A549 (cell line): ENCODE data around the gene NOSIP. TPM values are rescaled to one million over a fixed set of nuclear protein-coding genes. Genes with fewer than 3 reads are reported as not detected.

Experiments used
- ATAC-seq, 2 experiments: fragments of 200-7000 bp in 1 of 2; fragments of >200 bp in 1 of 2; cut with Nextera tagmentation in 1 of 2; cut with Tn5 transposase in 1 of 2; 3 replicates each; pipeline versions ENCODE4 v1.8.0 to v1.9.1; 2018 to 2020; ENCODE audit warnings: mild to moderate bottlenecking in 1 of 2, moderate library complexity in 1 of 2
- CTCF ChIA-PET: fragments of 300-600 bp; sonication (Branson Sonifier 250); formaldehyde crosslinking; extraction: SDS; loops from one replicate; lab custom pipeline; 2021; ENCODE audit warnings: antibody characterized with exemption, inconsistent platforms; lab: Yijun Ruan, JAX
- POLR2A ChIA-PET: fragments of 350-600 bp; formaldehyde crosslinking; extraction: SDS; loops from one replicate; lab custom pipeline; 2021; ENCODE audit warnings: antibody characterized with exemption, inconsistent platforms; lab: Yijun Ruan, JAX
- DNase-seq, 2 experiments: peaks; one replicate each; pipeline versions ENCODE4 v3.0.0 to v3.0.0-alpha.2; 2011 to 2016; ENCODE audit warnings: low read depth in 1 of 2, low spot score in 1 of 2
- FAIRE-seq: peaks from 2 replicates; lab custom pipeline; 2011; peaks lifted over from hg19 to GRCh38; lab: Jason Lieb, UNC
- H3K27ac ChIP-seq, 2 experiments: fragments of >200 bp; sonication (Bioruptor Twin); formaldehyde crosslinking; 3 replicates each; pipeline ENCODE4 v1.5.1; 2016 to 2017
- H3K4me1 ChIP-seq: fragments of >200 bp; sonication (Bioruptor Twin); formaldehyde crosslinking; 3 replicates; pipeline ENCODE4 v1.6.1; 2016
- H3K4me2 ChIP-seq: fragments of >200 bp; sonication (Bioruptor Twin); formaldehyde crosslinking; 3 replicates; pipeline ENCODE4 v1.6.1; 2016
- H3K4me3 ChIP-seq: fragments of >200 bp; sonication (Bioruptor Twin); formaldehyde crosslinking; 3 replicates; pipeline ENCODE4 v1.5.1; 2016
- H3K9me3 ChIP-seq: fragments of >200 bp; sonication (Bioruptor Twin); formaldehyde crosslinking; 3 replicates; pipeline ENCODE4 v1.6.1; 2016
- CBX2 ChIP-seq: fragments of 200-600 bp; sonication (generic); IDR thresholded peaks from 2 replicates; pipeline ENCODE4 v1.6.1; 2016; ENCODE audit warnings: low read depth, mild to moderate bottlenecking, borderline replicate concordance
- CEBPB ChIP-seq, 2 experiments: fragments of >200 bp in 1 of 2; sonication (Bioruptor Twin) in 1 of 2; formaldehyde crosslinking in 1 of 2; IDR thresholded peaks; 2 replicates each; pipeline ENCODE4 v1.6.1; 2012 to 2016
- CHD4 ChIP-seq: fragments of 200-600 bp; sonication (generic); IDR thresholded peaks from 2 replicates; pipeline ENCODE4 v1.6.1; 2016; ENCODE audit warnings: antibody characterized with exemption, mild to moderate bottlenecking, borderline replicate concordance
- ELK1 ChIP-seq: fragments of 150-350 bp; IDR thresholded peaks from 2 replicates; pipeline ENCODE4 v1.6.1; 2014; ENCODE audit warnings: low read depth, mild to moderate bottlenecking, low read length
- EP300 ChIP-seq, 2 experiments: fragments of >200 bp; sonication (Bioruptor Twin); formaldehyde crosslinking; IDR thresholded peaks; 2 replicates in 1 of 2; 3 replicates in 1 of 2; pipeline ENCODE4 v1.6.1; 2016 to 2017
- FOSL2 ChIP-seq, 2 experiments: fragments of 450-650 bp in 1 of 2; fragments of >200 bp in 1 of 2; sonication (Bioruptor Twin) in 1 of 2; formaldehyde crosslinking; IDR thresholded peaks; 2 replicates each; pipeline versions ENCODE4 v1.5.0 to v1.6.1; 2016 to 2020; ENCODE audit warnings: mild to moderate bottlenecking in 1 of 2, moderate library complexity in 1 of 2
- HDAC2 ChIP-seq: fragments of 200-600 bp; sonication (generic); IDR thresholded peaks from 2 replicates; pipeline ENCODE4 v1.6.1; 2016
- HOXB13 ChIP-seq: fragments of 250-450 bp; sonication (Bioruptor Pico); IDR thresholded peaks from 2 replicates; pipeline ENCODE4 v1.5.0; 2020; ENCODE audit warnings: low read depth, mild to moderate bottlenecking, moderate library complexity
- HOXB5 ChIP-seq: fragments of 250-450 bp; sonication (Bioruptor Pico); IDR thresholded peaks from 2 replicates; pipeline ENCODE4 v1.5.0; 2020; ENCODE audit warnings: mild to moderate bottlenecking, moderate library complexity
- KDM1A ChIP-seq: fragments of 200-600 bp; sonication (generic); IDR thresholded peaks from 2 replicates; pipeline ENCODE4 v1.6.1; 2016; ENCODE audit warnings: low read depth, mild to moderate bottlenecking
- MAFK ChIP-seq: fragments of 450-650 bp; IDR thresholded peaks from 2 replicates; pipeline ENCODE4 v1.6.1; 2014; ENCODE audit not compliant: partially characterized antibody
- NR3C1 ChIP-seq: fragments of >200 bp; sonication (Bioruptor Twin); formaldehyde crosslinking; IDR thresholded peaks from 3 replicates; pipeline ENCODE4 v1.6.1; 2017
- POLR2AphosphoS2 ChIP-seq: conservative IDR thresholded peaks from 2 replicates; pipeline ENCODE4 v1.6.1; 2012; ENCODE audit warnings: low read length, improper control_type of control experiment, inconsistent platforms
- RAD21 ChIP-seq, 2 experiments: fragments of >200 bp in 1 of 2; sonication (Bioruptor Twin) in 1 of 2; formaldehyde crosslinking in 1 of 2; IDR thresholded peaks in 1 of 2; conservative IDR thresholded peaks in 1 of 2; 2 replicates in 1 of 2; 3 replicates in 1 of 2; pipeline ENCODE4 v1.6.1; 2012 to 2018; ENCODE audit warnings: inconsistent platforms in 1 of 2
- RCOR1 ChIP-seq: fragments of 150-350 bp; IDR thresholded peaks from 2 replicates; pipeline ENCODE4 v1.6.1; 2014; ENCODE audit warnings: antibody characterized with exemption, low read length, low read depth
- REST ChIP-seq: fragments of 200-600 bp; sonication (generic); IDR thresholded peaks from 2 replicates; pipeline ENCODE4 v1.6.1; 2016; ENCODE audit warnings: antibody characterized with exemption, mild to moderate bottlenecking, moderate library complexity
- SREBF2 ChIP-seq: fragments of 450-650 bp; IDR thresholded peaks from 2 replicates; pipeline ENCODE4 v1.6.1; 2014; ENCODE audit warnings: mild to moderate bottlenecking, moderate library complexity
- TP53 ChIP-seq: fragments of 250-450 bp; sonication (Bioruptor Pico); IDR thresholded peaks from 2 replicates; pipeline ENCODE4 v1.5.0; 2021; ENCODE audit warnings: mild to moderate bottlenecking, moderate library complexity
- ZFP36 ChIP-seq: fragments of 450-650 bp; IDR thresholded peaks from 2 replicates; pipeline ENCODE4 v1.6.1; 2014; ENCODE audit warnings: borderline replicate concordance; ENCODE audit not compliant: partially characterized antibody
- ZSCAN20 ChIP-seq: fragments of 250-450 bp; sonication (Bioruptor Pico); IDR thresholded peaks from 2 replicates; pipeline ENCODE4 v1.8.0; 2022; ENCODE audit warnings: mild to moderate bottlenecking, moderate library complexity
- WGBS: methylation state at CpG from one replicate; pipeline ENCODE4 v1.1.6; 2017; ENCODE audit errors: missing lambda C conversion rate; 5-methylcytosine and 5-hydroxymethylcytosine counted together
- polyA plus RNA-seq, 4 experiments: library from polyadenylated mRNA; depleted of rRNA in 3 of 4; stranded (reverse); fragments of >200 nt; fragmentation: RNase III in 1 of 4; extraction: RNeasy Plus Mini Kit Qiagen cat#74134 plus additional on column Dnase treatment in 1 of 4; gene quantifications; 2 replicates in 3 of 4; 3 replicates in 1 of 4; pipeline ENCODE4 v1.2.3, GENCODE V29; 2011 to 2017
- TF ChIP-seq, protein P1 (sequence below): fragments of >200 bp; sonication (Bioruptor Twin); formaldehyde crosslinking; IDR thresholded peaks from 3 replicates; pipeline ENCODE4 v1.5.1; 2016
- TF ChIP-seq, protein P2 (sequence below): IDR thresholded peaks from 2 replicates; pipeline ENCODE4 v1.6.1; 2012; ENCODE audit warnings: low read depth, borderline replicate concordance

Gene NOSIP
- polyA plus RNA-seq, 2 of the 4 experiments (the other 2 are of a cell fraction) = 49.0 to 101 TPM

- FAIRE-seq (no peak), DNase-seq (no peak), ATAC-seq (no peak)
- H3K4me2 ChIP-seq = no peak overlapping the region
- no peaks in the 10 kb centered on the region for H3K9me3 ChIP-seq
- CTCF ChIA-PET = interaction anchor here (1.1 to 3.1 kb wide), 7 partner anchors 7 to 77 kb away, joined by 3 to 13 read pairs (median 4); partner anchors contain the start of gene RRAS
- 90% methylated on average over 22 of the region's 35 CpGs for WGBS
- POLR2A ChIA-PET = interaction anchor here (0.5 kb wide), 1 partner anchor 8 kb away, joined by 3 read pairs; no protein-coding TSS in a partner anchor
- no peak overlapping the region for H3K27ac ChIP-seq
- H3K4me3 ChIP-seq = no peak overlapping the region
- TF ChIP-seq FOSL2 (IDR thresholded peaks at IDR 0.05) = no peak
- no peak for TF ChIP-seq FOSL2 (CRISPR knock-in tag; IDR thresholded peaks at IDR 0.05)
- no peak for TF ChIP-seq CHD4
- no peak for TF ChIP-seq TP53 (CRISPR knock-in tag)
- TF ChIP-seq HDAC2 = no peak
- no peak for TF ChIP-seq NR3C1
- TF ChIP-seq ZFP36 = no peak
- no peak for TF ChIP-seq HOXB13
- no peak for TF ChIP-seq CEBPB (IDR thresholded peaks at IDR 0.05)
- TF ChIP-seq SREBF2 = no peak
- peaks cover 7% of the 10 kb centered on the region for H3K4me1 ChIP-seq
Measured at GRCh38 chr19:49594993-49595818, 14.8 kb upstream of the NOSIP start.

- Histone ChIP-seq H3K9me3 (no peaks in the 10 kb centered on the region), H3K4me1 (peaks cover 11% of the 10 kb centered on the region), H3K27ac (peak overlapping the region in 1 of 2 experiments; percentile 41; a peak in 2 of 6 replicates), H3K4me2 (peak overlapping the region; percentile 93), H3K4me3 (no peak overlapping the region)
- WGBS = 96% methylated on average over 34 of the region's 35 CpGs
- no peak for ATAC-seq
- FAIRE-seq = no peak
- POLR2A ChIA-PET = interaction anchor here (1.6 to 1.8 kb wide), 2 partner anchors 14 to 47 kb away, joined by 10 to 30 read pairs; partner anchors contain the start of genes NOSIP, PRRG2, RRAS and SCAF1
- no peak for DNase-seq
- CTCF ChIA-PET = interaction anchor here (0.6 to 3.1 kb wide), 6 partner anchors 8 to 92 kb away, joined by 3 to 13 read pairs (median 4); partner anchors contain the start of gene RRAS
- TF ChIP-seq, protein P1, sequence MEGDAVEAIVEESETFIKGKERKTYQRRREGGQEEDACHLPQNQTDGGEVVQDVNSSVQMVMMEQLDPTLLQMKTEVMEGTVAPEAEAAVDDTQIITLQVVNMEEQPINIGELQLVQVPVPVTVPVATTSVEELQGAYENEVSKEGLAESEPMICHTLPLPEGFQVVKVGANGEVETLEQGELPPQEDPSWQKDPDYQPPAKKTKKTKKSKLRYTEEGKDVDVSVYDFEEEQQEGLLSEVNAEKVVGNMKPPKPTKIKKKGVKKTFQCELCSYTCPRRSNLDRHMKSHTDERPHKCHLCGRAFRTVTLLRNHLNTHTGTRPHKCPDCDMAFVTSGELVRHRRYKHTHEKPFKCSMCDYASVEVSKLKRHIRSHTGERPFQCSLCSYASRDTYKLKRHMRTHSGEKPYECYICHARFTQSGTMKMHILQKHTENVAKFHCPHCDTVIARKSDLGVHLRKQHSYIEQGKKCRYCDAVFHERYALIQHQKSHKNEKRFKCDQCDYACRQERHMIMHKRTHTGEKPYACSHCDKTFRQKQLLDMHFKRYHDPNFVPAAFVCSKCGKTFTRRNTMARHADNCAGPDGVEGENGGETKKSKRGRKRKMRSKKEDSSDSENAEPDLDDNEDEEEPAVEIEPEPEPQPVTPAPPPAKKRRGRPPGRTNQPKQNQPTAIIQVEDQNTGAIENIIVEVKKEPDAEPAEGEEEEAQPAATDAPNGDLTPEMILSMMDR = no peak
- TF ChIP-seq MAFK (no peak), RCOR1 (no peak), EP300 (IDR thresholded peaks at IDR 0.05) (no peak), CEBPB (IDR thresholded peaks at IDR 0.05) (no peak), RAD21 (conservative IDR thresholded peaks at IDR 0.05 in 1 of 2, IDR thresholded peaks at IDR 0.05 in 1 of 2) (no peak), TP53 (CRISPR knock-in tag) (no peak), HOXB5 (CRISPR knock-in tag) (no peak), ELK1 (no peak), REST (no peak), POLR2AphosphoS2 (no peak), CBX2 (no peak), ZSCAN20 (no peak), HDAC2 (no peak), KDM1A (no peak)
- TF ChIP-seq, protein P2, sequence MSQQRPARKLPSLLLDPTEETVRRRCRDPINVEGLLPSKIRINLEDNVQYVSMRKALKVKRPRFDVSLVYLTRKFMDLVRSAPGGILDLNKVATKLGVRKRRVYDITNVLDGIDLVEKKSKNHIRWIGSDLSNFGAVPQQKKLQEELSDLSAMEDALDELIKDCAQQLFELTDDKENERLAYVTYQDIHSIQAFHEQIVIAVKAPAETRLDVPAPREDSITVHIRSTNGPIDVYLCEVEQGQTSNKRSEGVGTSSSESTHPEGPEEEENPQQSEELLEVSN = no peak
- TF ChIP-seq, all 56 proteins: peak for 0
Measured at GRCh38 chr19:49594157-49594992, 14.0 kb upstream of the NOSIP start.
